Right ventricle myocardium inferior (tissue), 1 donor: ENCODE results near the gene DIRAS2. TPM values are rescaled to one million over a fixed set of nuclear protein-coding genes. Genes with fewer than 3 reads are reported as not detected.

Source experiments
- total RNA-seq: library from RNA; stranded (reverse); fragmentation: NEBNext Ultra II Directional; extraction: Animal tissue kit (Norgen Biotek cat#: 25700); gene quantifications from one replicate; pipeline ENCODE4 v1.2.1, GENCODE V29; 2021
- donor health status: DM: no; HTN: yes; CAD: no; lungs with severe emphysema.

DIRAS2 gene
- total RNA-seq, 1 donor from 2014 or later, result not detected

Other genes starting within 250 kb of the DIRAS2 start
- 4.2 TPM for gene SYK, start 159.0 kb upstream of the DIRAS2 start, total RNA-seq